Uterus (tissue), 4 donors: ENCODE measurements around the gene VMP1. TPM values are rescaled to one million over a fixed set of nuclear protein-coding genes. Genes with fewer than 3 reads are reported as not detected.
"Not testable (repeated sequence)": the region's sequence is repeated elsewhere in the genome, so short reads cannot be mapped to it uniquely, and the experiment has no call there.

Experiments
- DNase-seq, 2 donors: peaks; one replicate each; pipeline ENCODE4 v3.0.0-alpha.2; 2019 to 2020
- H3K27ac ChIP-seq, 2 donors: fragments of 200-600 bp; sonication (generic); 1 replicate in 1 of 2; 2 replicates in 1 of 2; pipeline ENCODE4 v1.5.1; 2016 to 2018
- H3K27me3 ChIP-seq, 2 donors: fragments of 200-600 bp; sonication (generic); one replicate each; pipeline ENCODE4 v1.5.1; 2018 to 2019; ENCODE audit warnings: control low read depth in 1 of 2
- H3K36me3 ChIP-seq, 2 donors: fragments of 200-600 bp; sonication (generic); one replicate each; pipeline ENCODE4 v1.5.1; 2019; ENCODE audit warnings: control low read depth in 1 of 2
- H3K4me1 ChIP-seq, 2 donors: fragments of 200-600 bp; sonication (generic); one replicate each; pipeline ENCODE4 v1.5.1; 2018 to 2019; ENCODE audit warnings: control low read depth in 1 of 2
- H3K4me3 ChIP-seq, 2 donors: fragments of 200-600 bp; sonication (generic); 1 replicate in 1 of 2; 2 replicates in 1 of 2; pipeline ENCODE4 v1.5.1; 2018 to 2019; ENCODE audit warnings: mild to moderate bottlenecking in 1 of 2
- H3K9me3 ChIP-seq, 2 donors: fragments of 200-600 bp; sonication (generic); one replicate each; pipeline ENCODE4 v1.5.1; 2019; ENCODE audit warnings: control low read depth in 1 of 2
- POLR2A ChIP-seq, 2 donors: fragments of 450-650 bp; IDR thresholded peaks; one replicate each; pipeline ENCODE4 v1.6.1; 2016; ENCODE audit warnings: antibody characterized with exemption in 2 of 2, mild to moderate bottlenecking in 1 of 2, moderate library complexity in 1 of 2
- intact Hi-C: fragments of 100-400 bp; cut with DNase I; formaldehyde crosslinking; loops from one replicate; pipeline ENCODE4 v1.15.1; 2023; ENCODE audit warnings: low total_unique reads
- total RNA-seq, 4 donors: library from RNA; depleted of rRNA in 3 of 4; stranded (reverse); fragments of >200 nt in 3 of 4; gene quantifications; one replicate each; pipeline versions ENCODE4 v1.1.0 to v1.2.4, GENCODE V29; 2014 to 2023
- TF ChIP-seq, protein P1 (sequence below), 4 experiments: fragments of 200-600 bp in 2 of 4; fragments of 450-650 bp in 2 of 4; sonication (generic) in 2 of 4; IDR thresholded peaks; one replicate each; pipeline ENCODE4 v1.5.1; 2016 to 2019; ENCODE audit warnings: antibody characterized with exemption in 4 of 4, mild to moderate bottlenecking in 2 of 4, moderate library complexity in 1 of 4
- donor health status: DM: yes; HTN: yes; CAD: no.

Gene VMP1
- total RNA-seq, 4 donors from 2014 or later: 92.7 to 251 (median 150) TPM

DNA sequence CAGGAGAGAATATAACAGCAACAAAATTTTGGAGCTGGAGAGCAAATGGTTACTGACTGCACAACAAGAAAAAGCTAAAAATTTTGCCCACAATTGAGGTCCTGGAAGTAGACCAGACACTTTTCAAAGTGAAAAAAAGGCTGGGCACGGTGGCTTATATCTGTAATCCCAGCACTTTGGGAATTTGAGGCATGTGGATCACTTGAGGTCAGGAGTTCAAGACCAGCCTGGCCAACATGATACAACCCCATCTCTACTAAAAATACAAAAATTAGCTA, 162.4 kb downstream of the VMP1 start:
- H3K36me3 ChIP-seq: no peaks in the 10 kb centered on the region

DNA sequence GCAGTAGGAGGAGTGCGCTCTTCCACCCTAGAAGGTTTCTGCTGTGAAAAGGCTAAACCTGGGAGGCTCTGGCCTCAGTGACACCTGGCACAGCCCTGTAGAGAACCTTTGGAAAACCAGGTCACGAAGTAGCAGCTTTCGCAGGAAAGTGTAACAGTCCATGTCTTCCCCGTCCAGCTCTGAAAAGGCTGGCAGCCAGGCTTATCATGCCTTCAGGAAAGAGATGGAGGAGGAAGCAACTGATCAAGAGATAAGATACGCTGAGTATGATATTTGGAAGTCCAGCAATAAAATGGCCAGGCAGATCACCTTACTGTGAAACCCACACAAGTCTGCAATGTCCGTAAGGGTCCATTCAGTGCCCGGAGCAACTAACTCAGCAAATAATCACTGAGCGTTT, 163.0 kb downstream of the VMP1 start:
- Histone ChIP-seq H3K4me1 (no peaks in the 10 kb centered on the region), H3K4me3 (no peak overlapping the region), H3K27ac (no peak overlapping the region), H3K9me3 (no peaks in the 10 kb centered on the region), H3K36me3 (no peaks in the 10 kb centered on the region), H3K27me3 (no peaks in the 10 kb centered on the region)
- no peak for DNase-seq
- intact Hi-C loops: no loop called here
- TF ChIP-seq, protein P1, sequence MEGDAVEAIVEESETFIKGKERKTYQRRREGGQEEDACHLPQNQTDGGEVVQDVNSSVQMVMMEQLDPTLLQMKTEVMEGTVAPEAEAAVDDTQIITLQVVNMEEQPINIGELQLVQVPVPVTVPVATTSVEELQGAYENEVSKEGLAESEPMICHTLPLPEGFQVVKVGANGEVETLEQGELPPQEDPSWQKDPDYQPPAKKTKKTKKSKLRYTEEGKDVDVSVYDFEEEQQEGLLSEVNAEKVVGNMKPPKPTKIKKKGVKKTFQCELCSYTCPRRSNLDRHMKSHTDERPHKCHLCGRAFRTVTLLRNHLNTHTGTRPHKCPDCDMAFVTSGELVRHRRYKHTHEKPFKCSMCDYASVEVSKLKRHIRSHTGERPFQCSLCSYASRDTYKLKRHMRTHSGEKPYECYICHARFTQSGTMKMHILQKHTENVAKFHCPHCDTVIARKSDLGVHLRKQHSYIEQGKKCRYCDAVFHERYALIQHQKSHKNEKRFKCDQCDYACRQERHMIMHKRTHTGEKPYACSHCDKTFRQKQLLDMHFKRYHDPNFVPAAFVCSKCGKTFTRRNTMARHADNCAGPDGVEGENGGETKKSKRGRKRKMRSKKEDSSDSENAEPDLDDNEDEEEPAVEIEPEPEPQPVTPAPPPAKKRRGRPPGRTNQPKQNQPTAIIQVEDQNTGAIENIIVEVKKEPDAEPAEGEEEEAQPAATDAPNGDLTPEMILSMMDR (IDR thresholded peaks at IDR 0.05): no peak
- no peak for TF ChIP-seq POLR2A (IDR thresholded peaks at IDR 0.05)

More for the DNA sequence above, 162.4 kb downstream of the VMP1 start:
- TF ChIP-seq, protein P1 (IDR thresholded peaks at IDR 0.05): no peak
- no peak for TF ChIP-seq POLR2A (IDR thresholded peaks at IDR 0.05)
- no peaks in the 10 kb centered on the region for H3K27me3 ChIP-seq
- no peak overlapping the region for H3K4me3 ChIP-seq
- H3K27ac ChIP-seq: no peak overlapping the region
- no peaks in the 10 kb centered on the region for H3K4me1 ChIP-seq
- intact Hi-C loops: no loop called here
- H3K9me3 ChIP-seq: no peaks in the 10 kb centered on the region
- no peak for DNase-seq

DNA sequence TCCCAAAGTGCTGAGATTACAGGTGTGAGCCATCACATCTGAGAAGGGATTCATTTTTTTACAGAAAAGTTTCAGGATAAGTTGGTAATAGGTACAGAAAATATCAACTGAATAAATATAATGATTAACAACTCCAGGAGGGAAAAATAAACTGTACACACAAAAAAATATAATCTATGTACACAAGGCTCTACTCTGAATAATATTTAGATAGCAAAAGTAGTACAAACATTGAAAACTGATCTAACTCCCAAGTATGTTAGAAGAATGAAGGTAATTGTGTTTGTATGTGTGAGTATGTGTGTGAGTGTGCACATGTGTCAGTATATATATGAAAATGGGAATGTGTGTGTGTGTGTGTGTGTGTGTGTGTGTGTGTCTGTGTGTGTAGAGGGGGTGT, 164.9 kb downstream of the VMP1 start:
- H3K9me3 ChIP-seq: no peaks in the 10 kb centered on the region
- intact Hi-C loops: no loop called here
- no peak overlapping the region for H3K27ac ChIP-seq
- H3K27me3 ChIP-seq: no peaks in the 10 kb centered on the region
- no peaks in the 10 kb centered on the region for H3K36me3 ChIP-seq
- H3K4me1 ChIP-seq: no peaks in the 10 kb centered on the region
- TF ChIP-seq, protein P1 (IDR thresholded peaks at IDR 0.05): no peak
- TF ChIP-seq POLR2A (IDR thresholded peaks at IDR 0.05): no peak
- no peak for DNase-seq
- H3K4me3 ChIP-seq: no peak overlapping the region

DNA sequence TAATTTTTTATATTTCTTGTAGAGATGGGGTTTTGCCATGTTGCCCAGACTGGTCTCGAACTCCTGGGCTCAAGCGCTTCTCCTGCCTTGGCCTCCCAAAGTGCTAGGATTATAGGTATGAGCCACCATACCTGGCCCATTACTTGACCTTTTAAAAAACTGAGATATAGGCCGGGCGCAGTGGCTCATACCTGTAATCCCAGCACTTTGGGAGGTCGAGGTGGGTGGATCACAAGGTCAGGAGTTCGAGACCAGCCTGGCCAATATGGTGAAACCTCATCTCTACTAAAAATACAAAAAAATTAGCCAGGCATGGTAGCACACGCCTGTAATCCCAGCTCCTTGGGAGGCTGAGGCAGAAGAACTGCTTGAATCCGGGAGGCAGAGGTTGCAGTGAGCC, 166.0 kb downstream of the VMP1 start:
- H3K36me3 ChIP-seq, H3K27ac ChIP-seq, H3K9me3 ChIP-seq, H3K27me3 ChIP-seq, intact Hi-C loops, DNase-seq, H3K4me1 ChIP-seq, H3K4me3 ChIP-seq: not testable (repeated sequence)

DNA sequence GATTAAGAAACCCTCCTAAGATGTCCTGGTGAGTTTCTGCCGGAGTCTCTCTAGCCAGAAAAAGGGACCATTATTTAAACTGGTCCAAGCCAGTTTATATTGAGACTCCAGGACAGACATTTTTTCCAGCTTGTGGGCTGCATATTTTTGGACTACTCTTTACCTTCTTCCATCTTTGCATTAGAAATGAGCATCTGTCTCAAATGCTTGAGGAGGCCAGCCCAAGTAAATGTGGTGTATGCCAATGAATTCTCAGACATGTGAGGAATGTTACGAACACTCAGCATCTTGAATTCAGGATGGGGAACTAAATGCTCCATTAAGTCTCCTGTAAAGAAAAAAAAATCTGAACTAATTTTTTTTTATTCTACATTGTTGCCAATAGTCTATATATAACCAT, 166.9 kb downstream of the VMP1 start:
- Histone ChIP-seq H3K4me3 (no peak overlapping the region), H3K36me3 (no peaks in the 10 kb centered on the region), H3K4me1 (no peaks in the 10 kb centered on the region), H3K27me3 (no peaks in the 10 kb centered on the region), H3K27ac (no peak overlapping the region), H3K9me3 (no peaks in the 10 kb centered on the region)
- TF ChIP-seq POLR2A (IDR thresholded peaks at IDR 0.05): no peak
- TF ChIP-seq, protein P1 (IDR thresholded peaks at IDR 0.05): no peak
- intact Hi-C loops: no loop called here
- DNase-seq: no peak

DNA sequence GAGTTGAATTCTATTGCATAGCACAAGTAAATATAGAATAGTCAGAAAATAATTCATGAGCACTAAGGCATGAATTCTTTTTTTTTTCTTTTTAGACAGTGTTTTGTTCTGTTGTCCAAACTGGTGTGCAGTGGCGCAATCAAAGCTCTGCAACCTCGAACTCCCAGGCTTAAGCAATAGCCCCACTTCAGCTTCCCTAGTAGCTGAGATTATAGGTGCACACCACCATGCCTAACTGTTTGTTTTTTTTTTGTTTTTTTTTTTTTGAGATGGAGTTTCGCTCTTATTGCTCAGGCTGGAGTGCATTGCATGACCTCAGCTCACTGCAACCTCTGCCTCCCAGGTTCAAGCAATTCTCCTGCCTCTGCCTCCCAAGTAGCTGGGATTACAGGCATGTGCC, 168.7 kb downstream of the VMP1 start:
- Histone ChIP-seq H3K4me1 (no peaks in the 10 kb centered on the region), H3K27me3 (no peaks in the 10 kb centered on the region), H3K27ac (no peak overlapping the region), H3K4me3 (no peak overlapping the region), H3K36me3 (no peaks in the 10 kb centered on the region), H3K9me3 (no peaks in the 10 kb centered on the region)
- intact Hi-C loops: no loop called here
- DNase-seq: no peak
- TF ChIP-seq, protein P1 (IDR thresholded peaks at IDR 0.05): no peak
- TF ChIP-seq POLR2A (IDR thresholded peaks at IDR 0.05): no peak
